Upper lobe of right lung (tissue), 1 donor: Measurements from ENCODE around the gene ZBTB39. TPM values are rescaled to one million over a fixed set of nuclear protein-coding genes. Genes with fewer than 3 reads are reported as not detected.

Experiments used
- ATAC-seq: fragments of 200-7000 bp; cut with Tn5 transposase; one replicate; pipeline ENCODE4 v1.9.1; 2020; ENCODE audit warnings: mild to moderate bottlenecking, moderate library complexity
- DNase-seq: peaks from one replicate; pipeline ENCODE4 v3.0.0-alpha.2; 2020
- H3K27ac ChIP-seq: fragments of 200-600 bp; one replicate; pipeline ENCODE4 v1.8.0; 2022
- H3K27me3 ChIP-seq: fragments of 200-600 bp; one replicate; pipeline ENCODE4 v1.8.0; 2022; ENCODE audit warnings: mild to moderate bottlenecking
- H3K36me3 ChIP-seq: fragments of 200-600 bp; one replicate; pipeline ENCODE4 v1.8.0; 2022
- H3K4me1 ChIP-seq: fragments of 200-600 bp; one replicate; pipeline ENCODE4 v1.8.0; 2022
- H3K4me3 ChIP-seq: fragments of 200-600 bp; one replicate; pipeline ENCODE4 v1.8.0; 2022; ENCODE audit warnings: mild to moderate bottlenecking
- H3K9me3 ChIP-seq: fragments of 200-600 bp; one replicate; pipeline ENCODE4 v1.8.0; 2022
- CTCF ChIP-seq: fragments of 200-600 bp; IDR thresholded peaks from one replicate; pipeline ENCODE4 v1.8.0; 2022; ENCODE audit warnings: antibody characterized with exemption
- intact Hi-C: fragments of 100-400 bp; cut with DNase I; formaldehyde crosslinking; loops from one replicate; pipeline ENCODE4 v1.11.0; 2022
- total RNA-seq: library from RNA; stranded (reverse); fragmentation: NEBNext Ultra II Directional; extraction: Animal tissue kit (Norgen Biotek cat#: 25700); gene quantifications from one replicate; pipeline ENCODE4 v1.2.1, GENCODE V29; 2021
- donor health status: DM: no; HTN: yes; CAD: no; lungs with severe emphysema.

ZBTB39 gene
- total RNA-seq, 1 donor from 2014 or later, result 7.2 TPM

DNA sequence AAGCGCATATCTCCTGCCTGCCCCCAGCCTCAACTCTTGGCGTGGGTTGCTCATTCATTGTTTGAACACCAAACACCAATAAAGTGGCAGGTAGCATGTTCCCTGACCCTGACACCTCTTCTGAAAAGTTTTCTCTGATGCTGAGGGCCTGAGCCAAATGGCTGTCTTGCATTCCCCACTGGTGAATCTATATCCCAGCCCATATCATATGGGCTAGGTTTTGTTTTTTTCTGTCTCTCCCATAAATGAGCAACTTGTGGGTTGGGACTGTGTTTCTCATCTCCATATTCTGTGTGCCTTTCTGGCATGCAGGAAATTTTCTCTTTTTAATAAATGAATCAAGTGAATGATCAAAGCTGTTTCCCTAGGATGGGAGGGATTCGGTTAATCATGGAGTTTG lies 38.5 kb upstream of the ZBTB39 start:
- no peaks in the 10 kb centered on the region for H3K9me3 ChIP-seq
- intact Hi-C loops, result no loop called here
- peaks cover 3% of the 10 kb centered on the region for H3K4me1 ChIP-seq
- no peaks in the 10 kb centered on the region for H3K36me3 ChIP-seq
- no peaks in the 10 kb centered on the region for H3K27me3 ChIP-seq
- DNase-seq, result no peak
- no peak overlapping the region for H3K4me3 ChIP-seq
- no peak overlapping the region for H3K27ac ChIP-seq
- no peak for TF ChIP-seq CTCF
- no peak for ATAC-seq

- TF ChIP-seq CTCF, result no peak
- Histone ChIP-seq H3K4me1 (peaks cover 3% of the 10 kb centered on the region), H3K9me3 (no peaks in the 10 kb centered on the region), H3K27me3 (no peaks in the 10 kb centered on the region), H3K27ac (no peak overlapping the region), H3K4me3 (no peak overlapping the region), H3K36me3 (no peaks in the 10 kb centered on the region)
- ATAC-seq (no peak), DNase-seq (no peak)
- intact Hi-C loops, result no loop called here
These were observed 38.1 kb upstream of the ZBTB39 start for GRCh38 chr12:57044468-57044867.

GRCh38 chr12:57042695-57043094 lies 36.3 kb upstream of the ZBTB39 start:
- no peak overlapping the region for H3K27ac ChIP-seq
- H3K27me3 ChIP-seq, result no peaks in the 10 kb centered on the region
- no peak overlapping the region for H3K4me3 ChIP-seq
- no peak for TF ChIP-seq CTCF
- no peak for ATAC-seq
- no peaks in the 10 kb centered on the region for H3K4me1 ChIP-seq
- DNase-seq, result no peak
- no peaks in the 10 kb centered on the region for H3K9me3 ChIP-seq
- intact Hi-C loops, result no loop called here
- no peaks in the 10 kb centered on the region for H3K36me3 ChIP-seq

DNA sequence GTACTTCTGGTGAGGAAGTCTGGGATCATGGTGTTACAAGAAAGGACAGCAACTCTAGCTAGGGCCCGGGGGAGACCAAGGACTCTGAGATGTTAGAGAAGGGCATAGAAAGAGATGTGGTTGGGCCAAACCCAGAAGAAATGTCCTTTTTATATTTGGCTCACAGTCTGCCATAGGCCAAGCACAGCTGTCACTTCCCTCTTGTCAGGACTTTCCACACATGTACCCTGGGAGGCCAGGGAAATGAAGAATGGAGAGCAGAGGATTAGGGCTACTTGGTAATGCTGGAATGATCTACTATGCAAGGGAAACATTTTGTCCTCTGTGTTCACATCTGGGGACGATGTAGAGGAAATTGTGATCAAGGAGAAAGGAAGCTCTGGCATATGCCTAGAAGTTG lies 34.4 kb upstream of the ZBTB39 start:
- H3K4me1 ChIP-seq, result no peaks in the 10 kb centered on the region
- no peaks in the 10 kb centered on the region for H3K27me3 ChIP-seq
- ATAC-seq (no peak), DNase-seq (no peak)
- no peak for TF ChIP-seq CTCF
- H3K4me3 ChIP-seq, result no peak overlapping the region
- no peaks in the 10 kb centered on the region for H3K36me3 ChIP-seq
- no peak overlapping the region for H3K27ac ChIP-seq
- intact Hi-C loops, result no loop called here
- no peaks in the 10 kb centered on the region for H3K9me3 ChIP-seq

DNA sequence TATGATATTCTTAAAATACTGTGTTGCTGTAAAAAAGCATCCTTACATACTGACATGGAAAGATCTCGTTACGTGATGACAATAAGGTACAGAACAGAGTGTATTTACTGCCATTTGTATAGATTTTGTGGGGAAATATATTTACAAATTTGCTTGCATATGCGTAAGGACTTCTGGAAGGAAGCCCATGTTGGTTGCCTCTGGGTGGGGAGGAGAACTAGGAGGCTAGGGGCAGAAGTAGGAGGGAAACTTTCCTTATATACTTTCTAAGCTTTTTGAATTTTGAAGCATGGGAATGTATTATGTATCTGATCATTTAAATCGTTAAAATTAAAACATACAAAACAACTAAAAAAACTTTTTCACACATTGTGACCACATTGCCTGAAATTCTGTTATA lies 33.9 kb upstream of the ZBTB39 start:
- no peaks in the 10 kb centered on the region for H3K9me3 ChIP-seq
- H3K27ac ChIP-seq, result no peak overlapping the region
- no peaks in the 10 kb centered on the region for H3K27me3 ChIP-seq
- intact Hi-C loops, result no loop called here
- DNase-seq, result no peak
- H3K4me1 ChIP-seq, result no peaks in the 10 kb centered on the region
- no peak for TF ChIP-seq CTCF
- no peaks in the 10 kb centered on the region for H3K36me3 ChIP-seq
- ATAC-seq, result no peak
- H3K4me3 ChIP-seq, result no peak overlapping the region
